Measurements from ENCODE around the gene ZDHHC5. TPM values are rescaled to one million over a fixed set of nuclear protein-coding genes. Genes with fewer than 3 reads are reported as not detected.

The ZDHHC5 gene
- total and polyA plus RNA-seq, 4 donors, result 28.7 to 63.2 (median 42.9) TPM

DNA sequence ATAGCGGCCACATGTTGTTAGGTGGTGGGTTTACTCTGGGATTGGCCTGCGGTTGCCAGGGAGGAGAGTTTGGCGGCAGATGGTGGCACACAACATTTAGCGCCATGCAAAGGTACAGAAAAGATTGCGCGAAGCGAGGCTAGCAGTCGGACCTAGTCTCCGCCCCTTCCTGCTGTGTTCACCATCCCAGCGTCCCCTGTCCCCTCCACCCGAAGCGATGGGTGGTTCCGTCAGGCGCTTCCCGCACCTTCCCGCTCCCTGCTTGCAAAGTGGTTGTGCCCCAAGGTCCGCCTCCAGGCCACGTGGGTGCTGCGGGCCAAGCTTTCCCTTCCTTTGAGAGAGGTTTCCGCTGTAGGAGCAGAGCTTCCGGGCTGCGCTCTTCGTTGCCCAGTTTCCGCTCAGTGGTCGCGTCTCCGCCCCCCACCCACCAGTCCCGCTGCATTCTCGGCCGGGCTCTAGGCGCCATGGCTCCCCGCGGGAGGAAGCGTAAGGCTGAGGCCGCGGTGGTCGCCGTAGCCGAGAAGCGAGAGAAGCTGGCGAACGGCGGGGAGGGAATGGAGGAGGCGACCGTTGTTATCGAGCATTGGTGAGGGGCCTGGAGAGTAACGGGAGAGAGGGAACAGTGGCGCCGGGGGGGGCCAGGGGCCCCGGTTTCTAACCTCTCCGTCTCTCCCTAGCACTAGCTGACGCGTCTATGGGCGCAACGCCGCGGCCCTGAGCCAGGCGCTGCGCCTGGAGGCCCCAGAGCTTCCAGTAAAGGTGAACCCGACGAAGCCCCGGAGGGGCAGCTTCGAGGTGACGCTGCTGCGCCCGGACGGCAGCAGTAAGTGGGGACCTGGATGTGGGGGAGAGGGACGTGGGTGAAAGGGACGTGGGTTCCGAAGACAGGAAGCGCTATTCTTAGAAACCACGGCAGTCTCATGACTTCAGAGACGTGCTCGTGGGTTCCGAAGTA lies 73.5 kb downstream of the ZDHHC5 start, which contains the start of gene SELENOH:
SELENOH (plus strand) TSS at position 360 of the 955 bp plus-strand sequence; CDS start at position 465, 105 bp downstream.
- ATAC-seq (ENCODE audit: insufficient read depth, low FRiP score) (peak; percentile 98), DNase-seq (peak; percentile 98 to 99 (median 98))
- peak within 1 kb of the TSS; percentile 91 for H3K4me3 ChIP-seq
- WGBS, 2 donors, result 0% methylated on average over 75 of the region's 75 CpGs
- peak within 1 kb of the TSS; percentile 87 to 97 for H3K27ac ChIP-seq (ENCODE audit: low read depth in 1 of 2, low read length in 1 of 2)
- TF ChIP-seq, protein P1, sequence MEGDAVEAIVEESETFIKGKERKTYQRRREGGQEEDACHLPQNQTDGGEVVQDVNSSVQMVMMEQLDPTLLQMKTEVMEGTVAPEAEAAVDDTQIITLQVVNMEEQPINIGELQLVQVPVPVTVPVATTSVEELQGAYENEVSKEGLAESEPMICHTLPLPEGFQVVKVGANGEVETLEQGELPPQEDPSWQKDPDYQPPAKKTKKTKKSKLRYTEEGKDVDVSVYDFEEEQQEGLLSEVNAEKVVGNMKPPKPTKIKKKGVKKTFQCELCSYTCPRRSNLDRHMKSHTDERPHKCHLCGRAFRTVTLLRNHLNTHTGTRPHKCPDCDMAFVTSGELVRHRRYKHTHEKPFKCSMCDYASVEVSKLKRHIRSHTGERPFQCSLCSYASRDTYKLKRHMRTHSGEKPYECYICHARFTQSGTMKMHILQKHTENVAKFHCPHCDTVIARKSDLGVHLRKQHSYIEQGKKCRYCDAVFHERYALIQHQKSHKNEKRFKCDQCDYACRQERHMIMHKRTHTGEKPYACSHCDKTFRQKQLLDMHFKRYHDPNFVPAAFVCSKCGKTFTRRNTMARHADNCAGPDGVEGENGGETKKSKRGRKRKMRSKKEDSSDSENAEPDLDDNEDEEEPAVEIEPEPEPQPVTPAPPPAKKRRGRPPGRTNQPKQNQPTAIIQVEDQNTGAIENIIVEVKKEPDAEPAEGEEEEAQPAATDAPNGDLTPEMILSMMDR (IDR thresholded peaks at IDR 0.05; ENCODE audit: control extremely low read depth, extremely low read depth), result no peak
- H3K9me3 ChIP-seq (ENCODE audit: control insufficient read depth in 4 of 4, insufficient read depth in 3 of 4, low read length in 3 of 4), result no peaks in the 10 kb centered on the region
- H3K36me3 ChIP-seq (ENCODE audit: control insufficient read depth in 4 of 4, insufficient read depth in 4 of 4, low read length in 4 of 4), result peaks cover 27 to 42% (median 31%) of the 10 kb centered on the region in 4 donors
- H3K27me3 ChIP-seq (ENCODE audit: control insufficient read depth in 3 of 3, insufficient read depth in 3 of 3, low read length in 2 of 3), result no peaks in the 10 kb centered on the region
- H3K4me1 ChIP-seq (ENCODE audit: control insufficient read depth in 5 of 5, insufficient read depth in 5 of 5, low read length in 5 of 5), result peaks cover 0 to 15% (median 8%) of the 10 kb centered on the region in 5 donors
- peak within 1 kb of the TSS; percentile 91 to 97 for H3K9ac ChIP-seq (ENCODE audit: insufficient read depth in 1 of 2, low read length in 2 of 2)

DNA sequence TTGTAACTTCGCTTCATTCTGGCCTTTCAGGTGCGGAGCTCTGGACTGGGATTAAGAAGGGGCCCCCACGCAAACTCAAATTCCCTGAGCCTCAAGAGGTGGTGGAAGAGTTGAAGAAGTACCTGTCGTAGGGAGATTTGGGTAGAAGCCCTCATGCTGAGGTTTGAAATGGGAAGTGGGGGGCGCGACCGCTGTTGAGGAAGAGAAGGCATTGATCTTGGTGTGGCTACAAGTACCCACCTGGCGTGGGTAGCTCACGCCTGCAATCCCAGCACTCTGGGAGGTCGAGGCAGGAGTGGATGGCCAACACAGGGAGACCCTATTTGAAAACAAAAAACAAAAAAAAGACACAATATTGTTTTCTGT lies 74.2 kb downstream of the ZDHHC5 start:
- H3K9me3 ChIP-seq (ENCODE audit: control insufficient read depth in 4 of 4, insufficient read depth in 3 of 4, low read length in 3 of 4), result no peaks in the 10 kb centered on the region
- peaks cover 27 to 42% (median 31%) of the 10 kb centered on the region in 4 donors for H3K36me3 ChIP-seq (ENCODE audit: control insufficient read depth in 4 of 4, insufficient read depth in 4 of 4, low read length in 4 of 4)
- H3K27me3 ChIP-seq (ENCODE audit: control insufficient read depth in 3 of 3, insufficient read depth in 3 of 3, low read length in 2 of 3), result no peaks in the 10 kb centered on the region
- H3K9ac ChIP-seq (ENCODE audit: insufficient read depth in 1 of 2, low read length in 2 of 2), result peak overlapping the region; percentile 91 to 97
- H3K27ac ChIP-seq (ENCODE audit: low read depth in 1 of 2, low read length in 1 of 2), result peak overlapping the region; percentile 87 to 97
- TF ChIP-seq, protein P1 (IDR thresholded peaks at IDR 0.05; ENCODE audit: control extremely low read depth, extremely low read depth), result no peak
- WGBS, 2 donors, result 1 to 2% methylated on average over 10 of the region's 10 CpGs
- peaks cover 0 to 15% (median 8%) of the 10 kb centered on the region in 5 donors for H3K4me1 ChIP-seq (ENCODE audit: control insufficient read depth in 5 of 5, insufficient read depth in 5 of 5, low read length in 5 of 5)
- ATAC-seq (ENCODE audit: insufficient read depth, low FRiP score), result no peak
- peak overlapping the region; percentile 91 for H3K4me3 ChIP-seq
- DNase-seq, result no peak

DNA sequence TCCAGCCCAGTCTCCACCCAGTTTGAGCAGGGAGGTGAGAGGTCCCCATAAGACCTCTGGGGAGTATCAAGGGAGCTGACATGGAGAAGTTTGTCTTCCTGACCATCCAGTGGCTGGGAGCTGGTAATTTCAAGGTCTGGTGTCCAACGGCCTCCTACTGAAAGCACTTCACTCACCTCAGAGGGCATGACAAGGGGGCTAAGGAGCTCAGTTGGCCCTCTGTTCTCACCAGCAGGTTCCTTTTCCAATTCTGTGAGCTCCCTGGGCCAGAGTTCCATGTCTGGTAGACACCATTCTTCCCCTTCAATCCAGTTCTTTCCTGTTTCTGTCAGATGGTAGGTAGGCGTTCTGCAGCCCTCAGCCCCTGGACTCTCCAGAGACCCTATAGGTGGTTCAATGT lies 76.4 kb downstream of the ZDHHC5 start:
- ATAC-seq (ENCODE audit: insufficient read depth, low FRiP score), result no peak
- TF ChIP-seq, protein P1 (IDR thresholded peaks at IDR 0.05; ENCODE audit: control extremely low read depth, extremely low read depth), result no peak
- peaks cover 13 to 29% (median 20%) of the 10 kb centered on the region in 4 donors for H3K36me3 ChIP-seq (ENCODE audit: control insufficient read depth in 4 of 4, insufficient read depth in 4 of 4, low read length in 4 of 4)
- H3K4me3 ChIP-seq, result no peak overlapping the region
- no peaks in the 10 kb centered on the region for H3K9me3 ChIP-seq (ENCODE audit: control insufficient read depth in 4 of 4, insufficient read depth in 3 of 4, low read length in 3 of 4)
- no peak for DNase-seq
- WGBS, 2 donors, result 75 to 91% methylated on average over 2 of the region's 2 CpGs
- peaks cover 0 to 15% (median 8%) of the 10 kb centered on the region in 5 donors for H3K4me1 ChIP-seq (ENCODE audit: control insufficient read depth in 5 of 5, insufficient read depth in 5 of 5, low read length in 5 of 5)
- H3K27ac ChIP-seq (ENCODE audit: low read depth in 1 of 2, low read length in 1 of 2), result no peak overlapping the region
- no peak overlapping the region for H3K9ac ChIP-seq (ENCODE audit: insufficient read depth in 1 of 2, low read length in 2 of 2)
- H3K27me3 ChIP-seq (ENCODE audit: control insufficient read depth in 3 of 3, insufficient read depth in 3 of 3, low read length in 2 of 3), result no peaks in the 10 kb centered on the region
